GM18909 (cell line): ENCODE results near the gene EMX1.

Source experiments
- ATAC-seq: cut with Tn5 transposase; IDR thresholded peaks from one replicate; pipeline ENCODE4 v1.9.1; 2021; ENCODE audit warnings: mild to moderate bottlenecking; ENCODE audit not compliant: unreplicated experiment, poor library complexity

EMX1 gene

GRCh38 chr2:72940361-72940760, 23.0 kb downstream of the EMX1 start:
- ATAC-seq: no peak

- ATAC-seq: no peak
These were observed 23.5 kb downstream of the EMX1 start for GRCh38 chr2:72940786-72941185.

- ATAC-seq: no peak
These were observed 25.0 kb downstream of the EMX1 start for GRCh38 chr2:72942293-72942692.

- ATAC-seq: no peak
These were observed 25.6 kb downstream of the EMX1 start for GRCh38 chr2:72942881-72943418.

DNA sequence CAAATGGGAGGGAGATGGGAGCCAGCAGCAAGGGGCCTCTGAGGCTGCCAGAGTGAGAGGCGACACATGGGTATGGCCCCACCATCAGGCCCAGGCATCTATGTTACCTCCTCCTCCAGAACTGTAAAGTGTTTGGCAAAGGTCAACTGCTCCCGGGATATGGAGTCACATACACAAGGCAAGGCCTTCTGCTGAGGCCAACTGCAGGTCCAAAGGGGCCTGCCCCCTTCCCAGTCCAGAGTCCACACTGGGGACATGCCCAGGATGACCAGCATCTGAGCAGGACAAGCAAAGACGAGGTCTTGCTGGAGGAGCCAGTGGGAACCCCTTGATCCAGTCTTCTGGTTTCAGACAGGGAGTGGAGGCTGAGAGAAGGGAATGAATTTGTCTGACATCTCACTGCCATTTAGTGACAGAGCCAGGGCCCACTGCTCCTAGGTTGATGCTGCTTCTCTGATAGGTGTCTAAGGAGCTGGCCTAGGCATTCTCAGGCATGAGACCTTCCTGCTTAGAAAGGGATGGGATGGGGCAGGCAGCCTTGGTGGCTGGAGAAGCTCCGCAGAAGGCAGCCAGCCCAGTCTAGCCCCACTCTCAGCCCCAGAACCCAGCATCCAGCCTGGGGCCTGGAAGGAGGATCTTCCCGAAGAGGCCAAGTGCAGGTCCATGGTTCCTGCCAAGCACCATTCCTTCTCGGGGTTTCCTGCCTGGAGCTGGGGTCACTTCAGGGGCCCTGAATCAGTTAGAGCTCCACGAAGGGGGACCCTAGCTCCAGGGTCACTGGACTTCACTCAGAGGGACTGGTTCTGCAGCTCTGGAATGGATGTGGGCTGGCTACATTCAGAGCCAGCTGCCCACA, 26.4 kb downstream of the EMX1 start:
- no peak for ATAC-seq

DNA sequence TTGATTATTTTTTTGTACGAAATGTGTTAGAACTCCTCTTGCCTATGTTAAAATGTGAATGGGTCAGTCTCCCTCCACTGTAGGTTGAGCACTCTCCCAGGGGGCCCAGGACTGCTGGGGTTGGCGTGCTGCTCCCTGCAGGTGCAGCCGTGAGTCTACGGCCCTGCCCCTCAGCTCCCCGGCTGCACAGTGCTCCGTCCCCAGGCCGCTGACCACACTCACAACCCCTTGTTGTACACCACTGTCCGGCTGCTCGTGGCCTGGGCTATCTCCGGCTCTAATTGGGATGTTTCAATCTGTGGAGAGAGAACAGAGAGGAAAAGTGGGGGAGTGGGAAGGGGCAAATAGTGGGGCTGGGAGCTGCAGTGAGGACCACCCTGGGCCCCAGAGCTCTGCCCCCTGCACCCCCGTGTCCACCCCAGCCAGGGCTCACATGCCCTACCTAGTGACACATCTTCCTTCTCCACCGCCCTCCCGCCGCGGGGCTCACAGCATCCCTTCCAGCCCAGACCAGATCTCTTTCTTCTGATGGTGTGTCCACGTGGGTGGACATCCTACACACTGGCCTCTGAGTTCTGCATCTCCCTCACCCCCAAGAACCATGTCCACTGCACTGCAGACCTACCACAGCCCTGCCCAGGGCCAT, 27.6 kb downstream of the EMX1 start:
- no peak for ATAC-seq

- ATAC-seq: no peak
These were observed 28.2 kb downstream of the EMX1 start for GRCh38 chr2:72945450-72946019.

- ATAC-seq: no peak
These were observed 29.1 kb downstream of the EMX1 start for GRCh38 chr2:72946466-72946865.

DNA sequence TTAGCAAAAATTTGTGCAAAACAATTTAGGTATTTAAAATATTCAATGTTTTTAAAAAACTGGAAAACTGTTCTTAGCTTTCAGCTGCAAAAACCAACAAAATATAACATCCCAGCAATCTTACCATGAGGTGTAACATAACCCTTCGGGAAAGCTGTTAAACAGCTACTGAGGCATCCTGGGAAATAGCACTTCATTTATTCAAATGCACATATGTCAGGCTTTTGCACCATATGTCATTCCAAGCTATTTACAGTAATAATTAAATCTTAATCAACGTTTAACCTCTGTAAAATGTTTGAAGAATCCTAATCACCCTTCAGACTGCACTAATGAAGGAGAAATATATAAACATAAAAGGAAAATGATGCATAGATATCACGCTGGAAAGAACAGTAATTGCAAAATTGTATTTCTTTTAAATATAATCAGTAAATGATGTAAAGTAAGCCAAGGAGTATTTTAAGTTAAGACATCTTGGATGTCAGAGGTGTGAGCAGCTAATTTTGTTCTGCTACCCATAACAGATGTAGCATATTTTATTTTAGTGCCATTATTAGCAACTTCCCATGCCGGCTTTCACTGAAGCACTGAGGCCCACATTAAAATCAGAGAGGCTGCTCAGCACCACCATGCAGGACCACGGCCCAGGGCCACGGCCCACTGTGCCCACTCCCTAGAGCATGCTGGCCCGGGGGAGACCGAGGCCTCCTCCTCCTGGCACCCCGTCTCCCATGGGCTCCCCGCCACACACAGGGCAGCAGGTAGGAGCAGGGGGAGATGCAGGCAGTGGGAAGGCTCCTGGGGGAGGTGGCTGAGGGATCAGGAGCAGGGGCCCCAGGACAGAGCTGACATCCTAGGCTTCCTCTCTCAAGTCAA, 30.9 kb downstream of the EMX1 start:
- no peak for ATAC-seq

GRCh38 chr2:72949045-72949444, 31.7 kb downstream of the EMX1 start:
- no peak for ATAC-seq

DNA sequence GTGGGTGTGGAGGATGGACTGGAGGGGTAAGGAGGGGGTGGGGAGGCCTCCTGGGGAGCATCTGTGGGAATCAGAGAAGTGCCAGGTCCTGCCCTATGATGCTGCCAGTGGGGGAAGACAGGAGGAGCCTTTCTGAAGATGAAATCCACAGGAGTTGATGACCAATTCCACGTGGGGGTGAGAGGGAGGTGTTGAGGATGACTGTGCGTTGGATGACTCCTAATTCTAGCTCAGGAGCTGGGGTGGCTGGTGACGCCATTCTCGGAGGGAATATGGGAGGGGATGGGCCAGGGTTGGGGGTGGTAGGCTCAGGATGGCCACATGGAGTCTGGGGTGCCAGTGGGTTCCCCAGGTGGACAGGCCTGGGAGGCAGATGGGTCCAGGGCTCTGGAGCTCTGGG, 32.3 kb downstream of the EMX1 start:
- ATAC-seq: no peak

GRCh38 chr2:72950558-72951255, 33.4 kb downstream of the EMX1 start:
- no peak for ATAC-seq

GRCh38 chr2:72951303-72952095, 34.2 kb downstream of the EMX1 start:
- ATAC-seq: no peak

DNA sequence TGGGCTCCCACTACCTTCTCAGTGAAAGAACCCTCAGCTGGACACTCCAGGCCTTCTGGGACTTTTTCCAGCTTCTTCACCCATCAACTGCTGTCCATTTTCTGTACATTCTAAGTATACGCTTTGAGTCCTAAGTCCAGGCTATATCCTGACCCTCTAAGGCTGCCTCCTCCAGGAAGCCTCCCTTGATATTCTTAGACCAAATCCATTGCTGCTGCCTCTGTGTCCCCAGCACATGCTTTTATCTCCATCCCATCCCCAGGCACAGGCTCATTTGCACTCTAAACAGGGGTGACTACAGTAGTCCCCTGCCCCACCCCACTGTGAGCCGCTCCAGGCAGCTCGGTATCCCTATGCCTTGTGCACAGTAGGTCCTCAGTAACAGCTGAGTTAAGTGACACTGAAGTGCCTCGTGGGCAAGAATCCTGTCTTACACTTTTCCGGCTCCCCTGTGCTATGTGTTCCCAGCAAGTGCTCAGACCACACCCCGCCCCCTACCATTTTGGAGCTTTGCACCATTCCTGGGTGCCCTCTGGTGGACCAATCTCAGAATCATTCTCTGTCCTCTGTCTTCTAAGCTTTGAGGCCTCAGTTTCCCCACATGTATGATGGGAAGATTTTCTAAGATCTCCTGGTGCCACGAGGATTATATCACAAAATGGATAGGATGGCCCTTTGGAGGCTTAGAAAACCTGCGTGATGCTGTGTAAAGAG, 34.9 kb downstream of the EMX1 start:
- no peak for ATAC-seq

GRCh38 chr2:72952961-72953360, 35.6 kb downstream of the EMX1 start:
- no peak for ATAC-seq

DNA sequence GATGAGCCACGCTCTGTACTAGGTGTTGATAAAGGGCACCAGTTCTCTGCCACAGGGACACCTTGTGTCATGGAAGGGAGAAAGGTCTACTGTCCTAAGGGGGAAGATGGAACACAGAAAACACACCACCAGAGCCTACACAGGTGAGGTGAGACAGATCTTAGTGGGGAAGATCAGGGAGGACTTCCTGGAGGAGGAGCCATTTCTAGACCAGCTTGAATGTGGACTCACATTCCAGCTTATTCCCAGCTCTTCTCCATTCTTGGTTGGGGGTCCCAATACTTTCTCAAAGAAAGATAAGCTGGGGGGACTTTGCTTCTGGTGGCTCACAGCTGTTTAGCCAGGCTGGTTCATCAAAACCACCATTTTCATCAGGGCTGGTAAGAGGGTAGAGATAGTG, 36.2 kb downstream of the EMX1 start:
- ATAC-seq: no peak

DNA sequence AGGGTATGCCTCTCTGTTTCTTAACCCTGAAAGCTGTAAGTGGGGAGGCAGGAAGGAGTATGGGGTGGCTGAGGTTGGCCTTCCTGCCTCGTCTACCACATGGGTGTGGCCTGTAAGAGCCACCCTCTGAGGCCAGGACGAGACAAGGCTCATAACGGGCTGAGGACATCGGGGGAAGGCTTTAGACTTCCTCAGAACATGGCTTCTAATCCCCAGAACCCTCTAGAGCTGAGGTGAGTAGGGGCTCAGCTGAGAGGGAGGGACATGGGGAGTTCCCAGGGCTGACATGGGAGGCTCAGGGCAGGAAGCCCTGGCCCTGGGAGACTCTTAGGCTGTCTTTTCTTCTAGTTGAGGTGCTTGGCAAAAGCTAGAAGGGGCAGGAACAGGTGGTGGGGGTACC, 36.7 kb downstream of the EMX1 start:
- no peak for ATAC-seq
